Erythroblast (primary cell): Measurements from ENCODE around the gene ZNF648.

ENCODE experiments used
- GATA1 ChIP-seq: IDR thresholded peaks from 2 replicates; pipeline ENCODE4 v1.6.1; 2011; ENCODE audit warnings: low read depth, mild to moderate bottlenecking, control low read depth, low read length, moderate library complexity
- POLR2A ChIP-seq: IDR thresholded peaks from 2 replicates; pipeline ENCODE4 v1.6.1; 2011; ENCODE audit warnings: mild to moderate bottlenecking, low read length

DNA sequence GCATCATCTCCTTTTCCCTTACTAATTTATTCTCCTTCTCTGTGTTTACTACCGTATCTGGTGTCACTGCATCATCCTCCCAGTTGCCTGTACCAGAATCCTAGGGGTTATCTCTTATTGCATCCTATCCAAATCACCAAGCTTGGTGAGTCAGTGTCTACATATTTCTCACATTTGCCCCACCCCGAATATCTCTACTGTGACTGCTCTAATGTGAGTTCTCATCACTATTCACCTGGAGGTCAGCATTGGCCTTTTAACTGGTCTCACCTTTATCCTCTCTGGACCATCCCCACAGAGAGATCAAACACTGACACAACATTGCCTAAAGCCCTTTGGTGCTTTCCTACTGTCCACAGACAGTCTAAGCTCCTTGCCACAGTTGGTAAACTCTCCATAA is 45.7 kb upstream of the ZNF648 start:
- TF ChIP-seq POLR2A = no peak
- TF ChIP-seq GATA1 = no peak
